HL-60 (cell line): Measurements from ENCODE around the gene ZNF709.
"Not testable (repeated sequence)": the region's sequence is repeated elsewhere in the genome, so short reads cannot be mapped to it uniquely, and the experiment has no call there.

Experiments used
- DNase-seq, 2 experiments: peaks; one replicate each; pipeline ENCODE4 v3.0.0-alpha.2; 2010 to 2020; ENCODE audit warnings: low read depth in 1 of 2, low spot score in 1 of 2
- H3K27ac ChIP-seq: fragments of 250-450 bp; sonication (Bioruptor Pico); replicated peaks from 2 replicates; pipeline ENCODE4 v1.5.1; 2020; ENCODE audit warnings: mild to moderate bottlenecking, moderate library complexity
- H3K27me3 ChIP-seq: fragments of 250-450 bp; sonication (Bioruptor Pico); 2 replicates; pipeline ENCODE4 v1.5.1; 2021; ENCODE audit warnings: mild to moderate bottlenecking, moderate library complexity; ENCODE audit not compliant: insufficient read depth, poor library complexity, severe bottlenecking
- H3K4me3 ChIP-seq: replicated peaks from 2 replicates; pipeline ENCODE4 v1.5.1; 2011; ENCODE audit warnings: mild to moderate bottlenecking, control low read depth, low read length; ENCODE audit not compliant: insufficient read depth
- CTCF ChIP-seq: IDR thresholded peaks from one replicate; pipeline ENCODE4 v1.5.1; 2011; ENCODE audit warnings: low read length, control low read depth, inconsistent platforms; ENCODE audit not compliant: insufficient read depth
- GABPA ChIP-seq: IDR thresholded peaks from 2 replicates; pipeline ENCODE4 v1.6.1; 2012; ENCODE audit warnings: low read depth
- POLR2AphosphoS5 ChIP-seq: IDR thresholded peaks from 2 replicates; pipeline ENCODE4 v1.6.1; 2012; ENCODE audit warnings: low read depth
- REST ChIP-seq: IDR thresholded peaks from 2 replicates; pipeline ENCODE4 v1.6.1; 2012; ENCODE audit warnings: low read depth; ENCODE audit not compliant: insufficient replicate concordance
- SPI1 ChIP-seq: IDR thresholded peaks from 2 replicates; pipeline ENCODE4 v1.6.1; 2012; ENCODE audit warnings: low read depth, mild to moderate bottlenecking, borderline replicate concordance

Gene ZNF709

DNA sequence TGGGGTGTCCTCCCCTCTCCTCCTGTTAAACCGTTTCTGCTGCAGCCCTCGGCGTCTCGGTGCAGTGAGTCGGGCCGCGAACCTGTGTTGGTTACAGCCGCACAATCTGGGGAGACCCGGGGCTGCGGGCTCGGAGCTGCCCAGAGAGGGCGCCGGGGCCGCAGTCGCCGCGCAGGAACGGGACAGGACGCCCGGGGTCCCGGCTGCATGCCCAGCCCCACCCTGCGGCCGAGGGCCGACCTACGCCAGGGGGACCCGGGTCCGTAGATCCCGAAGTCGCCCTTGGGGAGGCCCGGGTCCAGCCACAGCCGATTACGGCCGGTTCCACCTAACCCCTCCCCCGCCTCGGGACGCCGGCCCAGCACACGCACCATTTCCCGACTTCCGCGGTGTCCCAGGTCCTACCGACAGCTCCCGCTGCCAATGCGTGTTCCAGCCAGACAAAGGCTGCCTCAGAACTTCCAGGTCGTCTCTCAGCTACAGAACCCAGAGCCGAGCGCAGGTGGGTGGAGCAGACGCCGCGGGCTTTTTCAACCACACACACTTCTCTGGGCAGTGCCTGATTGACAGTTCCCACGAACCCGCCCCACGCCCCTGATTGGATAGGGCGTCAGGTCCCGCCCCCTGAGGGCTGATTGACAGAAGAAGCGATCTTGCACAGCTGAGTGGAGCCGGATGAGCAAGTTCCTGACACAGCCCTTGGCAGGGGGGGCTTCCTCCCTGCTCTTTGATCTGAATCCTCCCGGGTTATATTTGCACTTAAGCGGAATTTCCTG is 43.9 kb downstream of the ZNF709 start, which contains the start of gene ZNF443:
ZNF443 (minus strand) TSS at position 481 of the 776 bp plus-strand sequence; CDS start at position 374, 107 bp downstream.
- no peaks in the 10 kb centered on the region for H3K27me3 ChIP-seq
- 0 out of 2 replicates have a peak, but pooled peaks have one; percentile 8 for TF ChIP-seq SPI1
- TF ChIP-seq GABPA = peak; percentile 40; the same call in 1 of the 2 replicates
- peak; percentile 58; the same call in 1 of the 2 replicates for TF ChIP-seq POLR2AphosphoS5
- no peak for TF ChIP-seq REST
- no peak for TF ChIP-seq CTCF
- DNase-seq = peak; percentile 95 to 100
- peak within 1 kb of the TSS; percentile 78 for H3K4me3 ChIP-seq
- peak within 1 kb of the TSS; percentile 78 for H3K27ac ChIP-seq

DNA sequence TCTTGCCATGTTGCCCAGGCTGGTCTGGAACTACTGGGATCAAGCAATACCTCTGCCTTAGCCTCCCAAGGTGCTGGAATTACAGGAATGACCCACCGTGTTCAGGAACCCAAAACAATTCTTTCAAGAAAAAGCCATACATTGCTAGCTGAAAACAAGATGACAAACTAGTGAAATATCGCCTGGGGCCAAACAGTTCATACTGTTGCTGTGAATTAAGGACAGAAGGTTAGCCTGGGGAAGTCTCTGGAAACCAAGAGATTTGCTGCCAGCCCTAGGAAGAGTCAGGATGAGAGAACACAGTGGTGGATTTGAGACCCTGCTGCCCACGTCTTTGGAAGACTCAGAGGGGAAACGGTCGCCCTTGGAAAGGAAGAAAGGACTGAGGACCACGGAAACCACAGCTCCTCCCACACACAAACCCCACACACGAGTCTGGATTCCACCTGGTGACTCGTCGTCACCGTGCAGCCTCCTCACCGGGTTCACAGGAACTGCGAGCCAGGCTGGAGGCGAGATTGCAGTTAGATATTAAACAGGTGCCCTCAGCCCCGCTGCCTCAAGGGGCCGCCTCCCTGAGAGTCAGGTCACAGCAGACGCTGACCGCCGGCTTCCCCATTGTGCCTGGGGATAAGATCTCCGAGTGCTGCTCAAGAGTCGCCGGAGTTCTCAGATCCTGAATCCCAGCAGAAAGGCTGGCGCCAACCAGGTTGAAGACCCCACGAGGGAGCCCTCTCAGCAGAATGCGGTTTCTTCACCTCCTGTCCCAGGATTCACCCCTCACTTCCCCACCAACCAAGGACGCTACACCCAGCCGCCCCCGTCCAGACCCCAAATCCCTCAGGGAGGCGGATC is 44.7 kb downstream of the ZNF709 start:
- Histone ChIP-seq H3K27ac (peak overlapping the region; percentile 78), H3K4me3 (peak overlapping the region; percentile 78)
- peak in 1 of 2 experiments; percentile 35 for DNase-seq

GRCh38 chr19:12430726-12431299 is 53.8 kb downstream of the ZNF709 start:
- H3K27ac ChIP-seq, H3K4me3 ChIP-seq, H3K27me3 ChIP-seq, DNase-seq: not testable (repeated sequence)

More for the DNA sequence above, 44.7 kb downstream of the ZNF709 start:
- not testable (repeated sequence) for H3K27me3 ChIP-seq

GRCh38 chr19:12425888-12426274 is 58.7 kb downstream of the ZNF709 start:
- H3K4me3 ChIP-seq = no peak overlapping the region
- no peaks in the 10 kb centered on the region for H3K27me3 ChIP-seq
- TF ChIP-seq GABPA (no peak), SPI1 (no peak), REST (no peak), POLR2AphosphoS5 (no peak), CTCF (no peak)
- peak overlapping the region; percentile 52; the same call in 1 of the 2 replicates for H3K27ac ChIP-seq
- no peak for DNase-seq
